ENCODE data around the gene PCSK4.
"Not testable (repeated sequence)": the region's sequence is repeated elsewhere in the genome, so short reads cannot be mapped to it uniquely, and the experiment has no call there.

The PCSK4 gene

DNA sequence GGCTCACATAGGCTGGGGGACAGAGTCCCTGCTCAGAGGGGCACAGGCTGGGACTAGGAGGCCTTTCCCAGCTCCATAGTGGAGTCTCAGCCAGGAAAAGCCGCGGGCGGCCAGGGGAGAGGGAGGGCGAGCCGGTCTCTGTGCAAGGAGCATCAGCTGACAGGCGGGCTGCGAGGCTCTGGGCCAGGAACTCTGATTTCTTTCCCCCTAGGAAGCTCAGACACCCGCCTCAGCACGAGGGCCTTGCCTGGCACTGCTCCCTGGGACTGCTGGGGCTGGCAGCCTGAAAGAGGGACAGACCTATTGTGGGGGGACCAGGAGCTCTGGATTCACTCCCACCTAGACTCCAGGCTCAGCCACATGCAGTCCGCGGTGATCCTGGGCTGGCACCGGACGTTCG is 31.5 kb upstream of the PCSK4 start:
- no peak for DNase-seq

DNA sequence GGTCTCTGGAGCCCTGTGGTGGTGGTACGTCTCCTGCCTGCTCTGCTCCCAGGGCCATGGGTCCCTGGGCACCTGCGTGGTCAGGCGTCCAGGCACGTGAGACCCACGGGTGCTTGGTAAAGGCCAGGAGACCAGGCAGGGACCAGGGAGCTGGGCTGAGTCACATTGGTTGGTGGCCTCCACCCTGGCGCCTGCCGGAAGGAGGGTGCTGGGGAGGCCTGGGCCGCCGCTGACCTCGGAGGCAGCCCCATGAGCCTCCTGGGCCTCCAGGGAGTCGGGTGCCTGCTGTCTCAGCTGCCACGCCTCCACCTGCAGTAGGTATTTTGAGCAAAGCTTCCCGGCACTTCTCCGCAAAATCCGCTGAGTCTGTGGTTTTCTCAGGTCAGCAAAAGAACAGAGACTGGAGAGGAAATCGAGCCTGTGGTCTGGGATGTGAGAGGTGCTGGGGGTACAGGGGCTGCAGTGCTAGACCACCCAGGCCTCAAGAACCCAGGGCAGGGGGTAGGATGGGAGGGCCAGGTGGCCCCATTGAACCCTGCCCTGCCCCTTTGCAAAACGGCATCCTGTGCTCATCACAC is 30.1 kb upstream of the PCSK4 start:
- no peak for DNase-seq

GRCh38 chr19:1519802-1520201 is 29.7 kb upstream of the PCSK4 start:
- DNase-seq = not testable (repeated sequence)

DNA sequence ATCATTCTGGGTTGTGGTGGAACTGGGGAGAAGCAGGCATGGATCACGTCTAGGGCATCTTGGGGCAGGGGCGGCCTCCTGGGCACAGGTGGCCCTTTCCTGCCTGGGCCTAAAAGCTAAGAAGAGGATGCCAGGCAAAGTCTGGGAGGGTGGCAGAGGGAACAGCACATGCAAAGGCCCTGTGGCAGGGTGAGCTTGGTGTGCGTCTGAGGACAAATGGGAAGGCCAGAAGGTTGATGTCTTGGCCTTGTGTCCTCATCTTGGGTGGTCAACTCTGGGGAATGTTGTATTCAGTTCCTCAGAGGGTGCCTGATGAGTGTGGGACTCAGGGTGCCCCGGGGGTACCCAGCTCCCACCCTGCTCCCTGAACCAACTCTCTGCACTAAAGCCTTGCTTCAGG is 28.3 kb upstream of the PCSK4 start:
- no peak for DNase-seq

GRCh38 chr19:1516395-1516753 is 26.2 kb upstream of the PCSK4 start:
- DNase-seq = no peak

GRCh38 chr19:1514986-1515721 is 25.0 kb upstream of the PCSK4 start:
- no peak for DNase-seq

DNA sequence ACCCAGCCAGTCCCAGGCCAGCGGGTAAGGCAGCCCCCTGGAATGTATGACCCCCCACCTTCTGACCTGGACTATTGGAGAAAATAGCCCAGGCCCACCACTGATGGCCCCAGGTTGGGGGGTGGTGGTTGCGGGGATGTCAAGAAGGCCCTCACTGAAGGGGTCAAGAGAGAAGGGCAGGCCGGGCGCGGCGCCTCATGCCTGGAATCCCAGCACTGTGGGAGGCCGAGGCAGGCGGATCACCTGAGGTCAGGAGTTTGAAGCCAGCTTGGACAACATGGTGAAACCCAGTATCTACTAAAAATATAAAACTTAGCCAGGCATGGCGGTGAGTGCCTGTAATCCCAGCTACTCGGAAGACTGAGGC is 24.1 kb upstream of the PCSK4 start:
- DNase-seq = no peak

GRCh38 chr19:1513499-1514294 is 23.5 kb upstream of the PCSK4 start:
- DNase-seq = peak; percentile 75 to 80

- DNase-seq = peak; percentile 76 to 83
Observed at GRCh38 chr19:1512671-1513498, 22.7 kb upstream of the PCSK4 start, which contains the start of gene ADAMTSL5. TSS of gene ADAMTSL5 (minus strand) at chr19:1513019. CDS start at chr19:1510943, 2,076 bp downstream.

- DNase-seq = no peak
Observed at GRCh38 chr19:1511318-1512317, 21.5 kb upstream of the PCSK4 start.

DNA sequence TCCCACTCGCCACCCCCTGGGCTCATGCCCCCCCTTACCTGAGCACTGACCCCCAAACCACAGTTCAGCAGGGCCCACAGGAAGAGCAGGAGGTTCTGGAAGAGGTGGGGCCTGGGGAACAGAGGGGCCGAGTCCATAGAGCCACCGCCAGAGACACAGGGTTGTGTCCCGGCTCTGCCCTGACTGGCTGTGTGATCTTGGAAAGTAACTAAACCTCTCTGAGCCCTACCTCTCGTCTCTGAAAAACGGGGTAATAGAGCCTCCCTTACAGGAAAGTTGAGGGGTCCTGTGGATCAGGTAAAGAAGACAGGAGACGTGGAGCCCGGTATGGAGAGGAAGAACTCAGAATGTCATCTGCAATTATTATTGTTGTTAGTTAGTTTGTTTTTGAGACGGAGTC is 20.7 kb upstream of the PCSK4 start:
- no peak for DNase-seq

DNA sequence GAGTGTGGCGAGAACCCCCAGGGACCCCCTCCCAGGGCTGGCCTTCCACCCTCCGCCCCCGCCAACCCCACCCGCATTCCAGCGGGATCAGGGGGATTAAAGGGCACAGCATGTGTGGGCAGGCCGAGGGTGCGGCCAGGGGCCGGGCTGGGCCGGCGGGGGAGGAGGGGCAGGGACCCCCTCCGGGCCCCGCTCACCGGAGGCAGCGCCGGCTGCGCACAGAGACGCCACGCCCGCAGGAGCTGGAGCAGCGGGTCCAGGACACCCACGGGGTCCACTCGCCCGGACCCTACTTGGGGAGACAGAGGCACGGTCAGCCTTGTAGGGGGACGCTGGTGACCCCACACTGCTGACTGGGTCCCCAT is 20.3 kb upstream of the PCSK4 start:
- DNase-seq = no peak

DNA sequence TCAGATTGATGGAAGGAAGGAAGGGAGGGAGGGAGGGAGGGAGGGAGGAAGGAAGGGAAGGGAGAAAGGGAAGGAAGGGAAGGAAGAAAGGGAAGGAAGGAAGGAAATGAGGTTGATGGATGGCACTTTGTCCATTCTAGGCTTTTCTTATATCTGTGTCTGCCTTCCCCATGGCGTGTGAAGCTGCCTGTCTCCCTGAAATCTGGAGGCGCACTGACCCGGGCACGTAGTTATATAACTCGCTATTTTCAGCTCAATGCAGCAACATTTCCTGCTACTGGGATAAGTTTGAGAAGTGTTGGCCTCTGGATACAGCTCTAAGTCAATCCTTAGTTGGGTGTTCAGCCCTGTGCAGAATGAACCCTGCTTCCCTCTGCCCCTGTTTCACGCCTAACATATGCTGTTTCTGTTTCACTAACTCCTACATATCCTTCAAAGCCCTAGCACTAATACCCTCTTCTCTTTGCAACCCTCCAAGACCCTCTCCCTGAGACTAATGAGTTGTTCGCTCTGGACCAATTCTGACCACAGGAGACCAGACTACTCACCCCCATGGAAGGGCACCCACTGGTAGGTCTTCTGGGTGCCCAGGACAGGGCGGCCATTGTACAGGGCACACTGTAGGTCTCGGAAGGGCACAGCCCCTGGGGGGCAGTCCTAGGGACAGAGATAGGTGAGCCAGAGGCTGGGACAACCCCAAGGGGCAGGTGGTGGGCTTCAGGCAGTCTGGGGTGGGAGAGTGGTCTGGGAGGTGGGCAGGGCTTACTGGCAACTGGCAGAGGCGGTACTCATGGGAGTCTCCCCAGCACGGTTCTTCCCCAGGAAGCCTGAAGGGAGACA is 19.7 kb upstream of the PCSK4 start:
- no peak for DNase-seq

DNA sequence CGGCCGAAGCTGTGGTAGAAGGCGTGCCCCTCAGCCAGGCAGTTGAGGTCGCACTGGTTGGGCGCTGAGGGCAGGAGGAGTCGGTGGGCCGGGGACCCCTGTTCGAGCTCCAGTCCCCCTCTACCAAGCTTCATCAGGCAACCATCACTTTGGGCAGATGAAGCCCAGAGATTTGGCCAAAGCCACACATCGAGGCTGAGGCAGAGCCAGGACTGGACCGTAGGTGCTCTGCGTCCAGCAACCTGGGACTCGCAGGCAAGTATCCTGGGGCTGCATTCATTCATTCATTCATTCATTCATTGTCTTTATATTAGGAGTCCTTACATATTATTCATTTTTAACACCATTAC is 18.3 kb upstream of the PCSK4 start:
- DNase-seq = no peak

DNA sequence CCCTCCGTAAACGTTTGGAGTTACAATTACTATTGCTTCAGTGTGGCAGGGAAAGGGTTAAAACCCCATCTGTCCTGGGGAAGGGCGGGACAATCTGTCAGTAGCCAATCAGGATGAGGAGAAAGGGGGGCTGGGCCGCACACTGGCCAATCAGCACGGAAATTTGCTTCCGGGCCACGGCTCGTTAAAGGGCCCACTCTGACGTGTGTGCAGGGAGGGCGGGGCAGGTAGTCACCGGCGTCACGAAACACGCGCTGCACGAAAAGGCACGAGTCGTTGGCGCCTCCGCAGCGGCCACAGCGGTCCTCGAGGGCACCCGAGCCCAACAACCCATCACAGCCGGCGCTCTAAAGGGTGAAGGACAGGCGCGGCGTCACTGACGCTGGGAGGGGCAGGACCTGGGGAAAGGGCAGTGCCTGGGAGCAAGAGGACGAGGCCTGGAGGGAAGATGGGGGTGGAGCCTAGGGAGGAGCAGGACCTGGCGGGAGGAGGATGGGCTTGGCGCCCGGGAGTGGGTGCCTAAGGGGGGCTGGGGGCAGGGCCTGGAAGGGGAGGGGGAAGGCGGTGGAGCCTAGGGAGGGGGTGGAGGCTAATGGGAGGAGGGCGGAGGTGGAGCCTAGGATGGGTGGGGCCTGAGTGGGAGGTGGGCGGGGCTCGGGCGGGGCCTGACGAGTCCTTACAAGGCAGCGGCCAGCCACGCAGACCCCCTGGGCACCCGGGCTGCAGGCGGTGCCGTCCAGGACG is 17.8 kb upstream of the PCSK4 start:
- DNase-seq = peak; percentile 89 to 93

DNA sequence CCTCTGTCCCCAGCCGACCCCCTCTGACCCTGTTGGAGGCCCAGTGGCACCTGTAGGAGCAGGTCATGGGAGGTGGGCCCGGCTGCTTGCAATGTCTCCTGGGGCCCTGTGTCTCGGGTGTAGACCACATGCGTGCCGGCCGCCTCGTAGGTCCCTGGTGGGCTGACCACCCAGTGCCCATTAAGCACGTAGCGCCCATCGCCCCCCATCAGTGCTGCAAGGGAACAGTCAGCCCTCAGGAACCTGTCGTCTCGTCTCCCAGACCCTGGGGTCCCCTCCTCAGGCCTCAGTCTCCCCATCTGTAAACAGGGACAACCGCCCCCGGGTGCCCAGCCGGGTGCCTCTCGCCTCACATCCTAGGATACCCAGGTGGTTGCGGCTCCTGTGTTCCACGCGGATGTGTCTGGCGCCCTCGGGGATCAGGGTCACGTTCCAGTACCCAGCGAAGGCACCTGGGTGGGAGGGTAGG is 17.1 kb upstream of the PCSK4 start:
- no peak for DNase-seq

DNA sequence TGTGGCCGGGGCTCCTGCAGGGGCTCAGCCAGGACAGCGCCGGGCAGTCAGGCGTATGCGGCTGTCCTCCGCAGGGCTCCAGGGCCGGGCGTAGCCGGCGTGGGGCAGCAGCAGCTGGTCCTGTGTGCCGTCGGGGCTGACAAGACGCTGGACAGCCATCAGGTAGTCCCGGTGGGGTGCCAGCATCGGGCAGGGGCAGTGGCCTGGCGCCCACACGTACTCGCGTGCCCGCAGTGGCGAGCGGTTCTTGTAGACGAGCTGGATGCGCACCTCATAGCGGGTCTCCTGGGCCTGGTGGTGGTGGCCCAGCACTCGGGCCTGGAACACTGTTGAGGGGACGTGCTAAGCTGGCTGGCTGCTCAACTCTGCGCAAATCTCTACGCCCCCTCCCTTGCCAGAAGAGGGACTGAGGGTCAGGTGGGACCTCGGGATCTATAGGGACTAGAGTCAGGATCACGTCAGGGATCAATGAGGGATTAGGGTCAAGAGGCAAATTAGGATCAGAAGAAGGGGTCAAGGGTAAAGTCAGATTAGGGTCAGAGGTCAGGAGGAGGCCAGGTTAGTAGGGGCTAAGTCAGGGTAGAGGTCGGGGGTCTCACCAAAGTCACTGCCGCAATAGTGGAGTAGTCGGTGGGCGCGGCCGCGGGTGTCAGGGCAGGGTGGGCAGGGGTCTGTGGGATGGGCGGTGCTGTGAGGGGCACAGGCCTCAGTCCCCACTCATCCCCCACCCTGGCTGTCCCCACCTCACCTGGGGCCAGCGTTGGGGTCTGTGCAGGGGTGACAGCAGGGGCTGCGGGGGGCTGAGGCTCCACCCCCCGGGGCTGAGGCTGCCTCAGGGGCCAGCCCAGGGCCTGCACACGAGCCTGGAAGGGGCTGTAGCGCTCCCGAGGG is 16.1 kb upstream of the PCSK4 start:
- no peak for DNase-seq

- no peak for DNase-seq
Observed at GRCh38 chr19:1505012-1505411, 14.9 kb upstream of the PCSK4 start.
